Naive thymus-derived CD4-positive, alpha-beta T cell (primary cell): ENCODE results near the gene TH. TPM values are rescaled to one million over a fixed set of nuclear protein-coding genes. Genes with fewer than 3 reads are reported as not detected.

Experiments used
- ATAC-seq: fragments of 150-1000 bp; cut with Tn5 transposase; 2 replicates; pipeline ENCODE4 v1.10.0; 2021; ENCODE audit warnings: mild to moderate bottlenecking, moderate library complexity
- CTCF ChIA-PET: fragments of 350-600 bp; sonication (Branson Sonifier 250); formaldehyde crosslinking; loops from one replicate; lab custom pipeline; 2021; ENCODE audit warnings: antibody characterized with exemption; lab: Charles Lee
- POLR2A ChIA-PET: fragments of 350-600 bp; sonication (Branson Sonifier 250); formaldehyde crosslinking; loops from one replicate; lab custom pipeline; 2021; ENCODE audit warnings: antibody characterized with exemption, inconsistent platforms; lab: Charles Lee
- DNase-seq, 9 donors: peaks; one replicate each; pipeline versions ENCODE4 v3.0.0 to v3.0.0-alpha.2; 2020 to 2022; ENCODE audit warnings: mixed read lengths in 1 of 9
- H3K27ac ChIP-seq: one replicate; pipeline ENCODE4 v1.7.0; 2013; ENCODE audit warnings: mild to moderate bottlenecking, low read depth, low read length, moderate library complexity
- H3K27me3 ChIP-seq, 2 donors: one replicate each; pipeline ENCODE4 v1.7.0; 2013; ENCODE audit warnings: low read length in 2 of 2, mild to moderate bottlenecking in 2 of 2, moderate library complexity in 2 of 2; ENCODE audit not compliant: control insufficient read depth in 2 of 2, insufficient read depth in 2 of 2
- H3K36me3 ChIP-seq, 3 experiments: 1 replicate in 2 of 3; 2 replicates in 1 of 3; pipeline ENCODE4 v1.7.0; 2013; ENCODE audit warnings: low read length in 3 of 3, mild to moderate bottlenecking in 3 of 3, moderate library complexity in 1 of 3; ENCODE audit not compliant: insufficient read depth in 3 of 3, control insufficient read depth in 2 of 3
- H3K4me1 ChIP-seq, 2 donors: one replicate each; pipeline ENCODE4 v1.7.0; 2013; ENCODE audit warnings: low read length in 2 of 2, mild to moderate bottlenecking in 2 of 2, moderate library complexity in 1 of 2; ENCODE audit not compliant: control insufficient read depth in 2 of 2, insufficient read depth in 2 of 2
- H3K4me3 ChIP-seq: 2 replicates; pipeline ENCODE4 v1.7.0; 2013; ENCODE audit warnings: mild to moderate bottlenecking, low read length
- H3K9me3 ChIP-seq, 3 experiments: 1 replicate in 2 of 3; 2 replicates in 1 of 3; pipeline ENCODE4 v1.7.0; 2013; ENCODE audit warnings: low read length in 3 of 3; ENCODE audit not compliant: control insufficient read depth in 2 of 3
- H3K27ac Mint-ChIP-seq, 9 donors: one replicate each; pipeline ENCODE4 v1.8.0; 2020 to 2022; ENCODE audit warnings: mixed read lengths in 9 of 9, mild to moderate bottlenecking in 8 of 9, moderate library complexity in 5 of 9, inconsistent platforms in 2 of 9
- H3K27me3 Mint-ChIP-seq, 5 donors: one replicate each; pipeline ENCODE4 v1.8.0; 2021 to 2022; ENCODE audit warnings: mixed read lengths in 5 of 5, mild to moderate bottlenecking in 1 of 5
- H3K36me3 Mint-ChIP-seq, 5 donors: one replicate each; pipeline ENCODE4 v1.8.0; 2020 to 2022; ENCODE audit warnings: mixed read lengths in 5 of 5, mild to moderate bottlenecking in 3 of 5, inconsistent platforms in 1 of 5
- H3K4me1 Mint-ChIP-seq, 7 donors: one replicate each; pipeline ENCODE4 v1.8.0; 2020 to 2022; ENCODE audit warnings: mixed read lengths in 7 of 7, mild to moderate bottlenecking in 3 of 7, inconsistent platforms in 1 of 7
- H3K4me3 Mint-ChIP-seq, 10 donors: one replicate each; pipeline ENCODE4 v1.8.0; 2020 to 2022; ENCODE audit warnings: mild to moderate bottlenecking in 10 of 10, mixed read lengths in 10 of 10, moderate library complexity in 6 of 10, inconsistent platforms in 2 of 10
- H3K9me3 Mint-ChIP-seq, 11 donors: one replicate each; pipeline ENCODE4 v1.8.0; 2020 to 2022; ENCODE audit warnings: mixed read lengths in 11 of 11, mild to moderate bottlenecking in 4 of 11, inconsistent platforms in 1 of 11, moderate library complexity in 1 of 11
- intact Hi-C, 2 donors: fragments of 100-400 bp; cut with micrococcal nuclease; formaldehyde crosslinking; loops; one replicate each; pipeline ENCODE4 v1.15.1; 2023
- polyA plus RNA-seq, 2 donors: library from polyadenylated mRNA; unstranded; fragments of 300-500 nt; fragmentation: Illumina TruSeq; gene quantifications; one replicate each; pipeline ENCODE4 v1.2.3, GENCODE V29; 2021
- total RNA-seq, 6 experiments: library from RNA in 5 of 6; stranded (reverse) in 5 of 6; gene quantifications; 1 replicate in 5 of 6; 2 replicates in 1 of 6; pipeline ENCODE4 v1.2.3 and lab custom pipeline; 2021 to 2026

Gene TH
- total and polyA plus RNA-seq, 7 experiments from 2014 or later: not detected

DNA sequence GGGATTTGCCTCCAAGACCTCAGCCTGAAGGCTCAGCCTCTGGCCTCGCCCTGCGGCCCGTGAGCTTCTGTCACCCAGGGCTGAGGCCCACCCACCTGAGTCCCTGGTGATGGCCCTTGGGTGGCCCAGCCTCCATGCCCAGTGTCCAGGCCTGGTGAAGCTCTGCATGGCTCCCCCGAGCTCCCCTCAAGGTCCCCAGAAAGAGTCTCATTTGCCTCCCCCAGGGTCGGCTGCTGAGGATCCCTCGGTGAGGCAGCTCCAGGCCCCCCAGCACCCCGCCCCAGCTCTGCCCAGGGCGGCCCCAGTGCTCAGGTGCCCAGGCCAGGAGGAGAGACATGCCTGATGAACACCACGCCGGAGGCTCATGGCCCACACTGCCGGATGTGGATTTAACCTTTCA, 2.1 kb upstream of the TH start:
- ChIA-PET POLR2A (no interaction called here), CTCF (no interaction called here)
- intact Hi-C loops: no loop called here
- no peaks in the 10 kb centered on the region for H3K27me3 ChIP-seq
- H3K4me3 ChIP-seq: no peak overlapping the region
- DNase-seq (no peak), ATAC-seq (no peak)
- H3K4me3 Mint-ChIP-seq: no peak overlapping the region
- no peaks in the 10 kb centered on the region for H3K36me3 Mint-ChIP-seq
- no peak overlapping the region for H3K27ac ChIP-seq
- no peaks in the 10 kb centered on the region for H3K27me3 Mint-ChIP-seq
- peaks cover 0 to 2% (median 0%) of the 10 kb centered on the region in 11 donors for H3K9me3 Mint-ChIP-seq
- no peaks in the 10 kb centered on the region for H3K4me1 Mint-ChIP-seq
- H3K9me3 ChIP-seq: no peaks in the 10 kb centered on the region
- H3K4me1 ChIP-seq: no peaks in the 10 kb centered on the region
- no peaks in the 10 kb centered on the region for H3K36me3 ChIP-seq
- H3K27ac Mint-ChIP-seq: no peak overlapping the region

DNA sequence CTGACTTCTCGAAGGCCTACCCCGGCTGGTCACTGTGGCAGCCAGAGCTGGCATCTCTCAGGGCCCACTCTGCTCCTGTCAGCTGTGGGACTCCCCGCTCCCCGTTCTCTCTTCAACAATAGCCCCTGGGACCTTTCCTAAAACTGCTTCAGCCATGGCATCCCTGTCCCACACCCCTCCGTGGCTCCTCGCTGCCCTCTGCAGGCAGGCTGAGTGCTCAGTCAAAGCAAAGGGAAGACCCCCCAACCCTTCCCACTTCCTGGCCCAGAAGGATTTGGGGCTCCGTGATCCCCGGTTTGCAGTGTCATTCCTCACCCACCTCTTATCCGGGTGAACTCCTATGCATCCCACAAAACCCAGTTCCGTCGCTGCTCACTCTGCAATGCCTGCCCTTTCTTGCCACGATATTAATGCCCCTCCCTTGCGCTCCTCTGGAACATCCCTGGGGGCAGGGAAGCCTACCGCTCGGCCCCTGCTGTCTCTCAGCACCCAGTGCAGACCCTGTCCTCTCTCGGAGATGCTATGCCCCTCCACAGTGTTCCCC, 1.6 kb upstream of the TH start:
- H3K27me3 Mint-ChIP-seq: no peaks in the 10 kb centered on the region
- Histone ChIP-seq H3K4me3 (no peak overlapping the region), H3K27me3 (no peaks in the 10 kb centered on the region), H3K27ac (no peak overlapping the region), H3K4me1 (no peaks in the 10 kb centered on the region), H3K36me3 (no peaks in the 10 kb centered on the region), H3K9me3 (no peaks in the 10 kb centered on the region)
- intact Hi-C loops: no loop called here
- H3K27ac Mint-ChIP-seq: no peak overlapping the region
- CTCF ChIA-PET: no interaction called here
- no peak overlapping the region for H3K4me3 Mint-ChIP-seq
- DNase-seq (no peak), ATAC-seq (no peak)
- H3K9me3 Mint-ChIP-seq: peaks cover 0 to 2% (median 0%) of the 10 kb centered on the region in 11 donors
- H3K4me1 Mint-ChIP-seq: no peaks in the 10 kb centered on the region
- no peaks in the 10 kb centered on the region for H3K36me3 Mint-ChIP-seq
- POLR2A ChIA-PET: no interaction called here

DNA sequence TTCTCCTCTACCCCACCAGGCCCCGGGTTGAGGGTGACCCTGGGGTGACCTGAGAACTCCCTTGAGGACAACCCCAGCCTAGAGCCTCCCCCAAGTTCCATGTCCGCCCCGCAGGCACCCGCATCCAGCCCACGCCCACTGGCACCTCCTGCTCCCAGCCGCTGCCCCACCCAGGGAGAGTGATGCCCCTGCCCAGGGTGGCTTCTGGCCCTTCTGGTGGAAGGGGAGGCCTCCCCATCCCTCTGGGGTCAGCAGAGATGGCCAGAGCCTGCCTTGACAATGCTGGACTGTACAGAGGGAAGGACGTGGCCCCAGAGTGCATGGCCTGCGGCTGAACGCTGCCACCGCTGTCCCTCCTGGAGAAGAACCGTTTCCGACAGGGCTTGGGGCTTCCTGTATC, 1.1 kb upstream of the TH start:
- Mint-ChIP-seq H3K27ac (no peak overlapping the region), H3K9me3 (peaks cover 0 to 2% (median 0%) of the 10 kb centered on the region in 11 donors), H3K4me3 (no peak overlapping the region), H3K27me3 (no peaks in the 10 kb centered on the region), H3K36me3 (no peaks in the 10 kb centered on the region), H3K4me1 (no peaks in the 10 kb centered on the region)
- ChIA-PET CTCF (no interaction called here), POLR2A (no interaction called here)
- no peak for DNase-seq
- Histone ChIP-seq H3K4me3 (no peak overlapping the region), H3K36me3 (no peaks in the 10 kb centered on the region), H3K27ac (no peak overlapping the region), H3K27me3 (no peaks in the 10 kb centered on the region), H3K4me1 (no peaks in the 10 kb centered on the region), H3K9me3 (no peaks in the 10 kb centered on the region)
- ATAC-seq: no peak
- intact Hi-C loops: no loop called here

DNA sequence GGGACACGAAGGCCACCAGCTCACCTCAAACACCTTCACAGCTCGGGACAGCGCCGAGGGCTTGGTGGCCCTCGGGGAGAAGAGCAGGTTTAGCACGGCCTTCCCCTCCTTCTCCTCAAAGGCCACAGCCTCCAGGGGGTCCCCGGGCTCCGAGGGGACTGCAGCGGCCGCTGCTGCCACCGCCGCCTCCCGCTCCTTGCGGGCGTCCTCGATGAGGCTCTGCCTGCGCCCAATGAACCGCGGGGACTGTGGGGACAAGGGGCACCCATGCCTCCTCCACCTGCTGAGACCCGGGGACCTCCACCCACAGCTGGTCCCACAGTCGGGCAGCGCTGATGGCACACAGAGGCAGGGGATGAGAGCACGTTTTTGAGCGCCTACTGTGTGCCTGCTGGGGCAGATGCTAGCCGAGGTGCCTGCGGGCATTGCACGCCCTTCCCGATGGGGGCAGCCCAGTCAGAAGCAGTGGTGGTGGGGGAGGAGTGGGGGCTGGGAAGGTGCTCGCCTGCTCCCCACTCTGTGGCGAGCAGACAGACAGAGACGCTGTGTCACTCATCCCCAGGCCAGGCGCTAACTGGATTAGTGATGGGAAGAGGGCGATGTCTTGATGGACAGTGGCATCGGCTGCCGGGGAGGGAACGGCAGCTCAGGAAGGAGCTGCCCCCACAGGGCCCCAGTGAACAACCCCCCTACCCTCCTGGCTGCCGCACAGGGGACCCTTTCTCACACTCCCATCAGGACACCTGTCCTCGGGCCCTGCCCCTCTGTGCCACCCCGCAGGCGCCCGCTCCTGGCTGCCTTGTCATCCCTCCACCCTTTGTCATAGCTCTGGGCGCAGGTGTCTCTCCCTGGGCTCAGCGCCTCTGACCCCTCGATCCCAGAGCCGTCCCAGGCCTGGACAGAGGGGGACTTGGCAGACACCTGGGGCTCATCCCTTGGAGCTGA, 1.7 kb downstream of the TH start:
- no peak for ATAC-seq
- CTCF ChIA-PET: no interaction called here
- Mint-ChIP-seq H3K27me3 (no peaks in the 10 kb centered on the region), H3K4me3 (no peak overlapping the region), H3K27ac (no peak overlapping the region), H3K36me3 (no peaks in the 10 kb centered on the region), H3K9me3 (no peaks in the 10 kb centered on the region), H3K4me1 (no peaks in the 10 kb centered on the region)
- H3K27me3 ChIP-seq: no peaks in the 10 kb centered on the region
- H3K4me3 ChIP-seq: no peak overlapping the region
- intact Hi-C loops: no loop called here
- POLR2A ChIA-PET: no interaction called here
- H3K4me1 ChIP-seq: no peaks in the 10 kb centered on the region
- H3K27ac ChIP-seq: no peak overlapping the region
- no peak for DNase-seq
- H3K36me3 ChIP-seq: no peaks in the 10 kb centered on the region
- no peaks in the 10 kb centered on the region for H3K9me3 ChIP-seq

DNA sequence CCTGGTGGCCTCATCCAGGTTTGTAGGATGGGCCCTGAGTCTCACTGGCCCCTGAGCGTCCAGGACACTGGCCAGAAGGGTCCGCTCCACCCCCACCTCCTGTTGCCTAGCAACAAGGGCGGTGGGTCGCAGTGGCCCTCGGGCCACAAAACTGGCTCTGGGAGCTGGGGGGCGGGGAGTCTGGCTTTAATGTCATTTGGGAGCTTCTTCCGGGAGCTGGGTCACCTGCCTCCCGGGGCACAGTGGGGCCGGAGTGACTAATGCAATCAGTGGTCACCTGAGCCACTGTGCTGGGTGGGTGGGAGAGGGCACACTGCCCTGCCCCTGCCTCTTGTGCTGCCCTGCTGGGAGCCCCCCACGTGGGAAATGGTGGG, 2.6 kb downstream of the TH start:
- H3K4me3 ChIP-seq: no peak overlapping the region
- no peaks in the 10 kb centered on the region for H3K9me3 ChIP-seq
- no peak overlapping the region for H3K27ac ChIP-seq
- ChIA-PET CTCF (no interaction called here), POLR2A (no interaction called here)
- Mint-ChIP-seq H3K9me3 (no peaks in the 10 kb centered on the region), H3K27ac (no peak overlapping the region), H3K4me1 (no peaks in the 10 kb centered on the region), H3K4me3 (no peak overlapping the region), H3K36me3 (no peaks in the 10 kb centered on the region), H3K27me3 (no peaks in the 10 kb centered on the region)
- no peaks in the 10 kb centered on the region for H3K4me1 ChIP-seq
- intact Hi-C loops: no loop called here
- DNase-seq (no peak), ATAC-seq (no peak)
- H3K27me3 ChIP-seq: no peaks in the 10 kb centered on the region
- no peaks in the 10 kb centered on the region for H3K36me3 ChIP-seq

DNA sequence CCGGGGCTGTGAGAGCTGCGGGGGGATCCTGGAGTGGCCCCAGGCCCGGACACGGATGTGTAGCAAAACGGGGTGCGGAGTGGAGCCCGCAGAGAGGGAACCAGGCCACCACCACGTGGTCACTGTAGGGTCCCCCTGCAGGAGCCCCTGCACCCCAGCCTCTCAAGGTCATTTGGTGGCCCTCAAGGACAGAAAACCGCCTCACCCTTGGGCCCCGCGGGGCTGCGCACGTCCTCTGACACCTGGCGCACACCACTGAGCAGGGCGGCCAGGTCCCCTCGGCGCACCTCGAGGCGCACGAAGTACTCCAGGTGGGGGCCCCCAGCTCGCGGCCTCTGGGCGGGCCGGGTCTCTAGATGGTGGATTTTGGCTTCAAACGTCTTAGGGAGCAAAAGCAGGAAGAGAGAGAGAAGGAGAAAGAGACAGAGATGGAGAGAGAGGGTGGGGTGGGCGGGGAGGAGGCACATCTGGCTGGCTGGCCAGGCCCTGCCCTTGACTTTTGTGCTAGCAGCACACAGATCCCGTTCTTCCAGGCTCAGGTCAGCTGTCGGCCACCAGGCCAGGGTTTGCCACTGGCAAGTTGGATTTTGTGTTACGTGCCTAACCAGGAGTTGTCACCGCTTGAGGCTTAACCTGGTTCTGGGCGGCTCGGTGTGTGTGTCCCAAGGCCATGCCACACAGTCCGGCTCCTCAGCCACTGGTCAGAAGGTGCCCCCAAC, 3.2 kb downstream of the TH start:
- Histone ChIP-seq H3K9me3 (no peaks in the 10 kb centered on the region), H3K4me1 (no peaks in the 10 kb centered on the region), H3K4me3 (no peak overlapping the region), H3K27me3 (no peaks in the 10 kb centered on the region), H3K27ac (no peak overlapping the region), H3K36me3 (no peaks in the 10 kb centered on the region)
- intact Hi-C loops: no loop called here
- ATAC-seq (no peak), DNase-seq (no peak)
- Mint-ChIP-seq H3K27ac (no peak overlapping the region), H3K9me3 (no peaks in the 10 kb centered on the region), H3K4me3 (no peak overlapping the region), H3K4me1 (no peaks in the 10 kb centered on the region), H3K27me3 (peaks cover 0 to 3% (median 0%) of the 10 kb centered on the region in 5 donors), H3K36me3 (no peaks in the 10 kb centered on the region)
- CTCF ChIA-PET: interaction anchor here (2.0 kb wide), 1 partner anchor 252 kb away, joined by 15 read pairs; no protein-coding TSS in a partner anchor
- POLR2A ChIA-PET: no interaction called here
